C4-2B (cell line): ENCODE data around the gene PBX4.

Experiments
- CTCF ChIP-seq: fragments of 450-650 bp; conservative IDR thresholded peaks from 2 replicates; pipeline ENCODE4 v1.5.1; 2017; ENCODE audit warnings: mild to moderate bottlenecking
- ZFX ChIP-seq: fragments of 450-650 bp; IDR thresholded peaks from 2 replicates; pipeline ENCODE4 v1.6.1; 2017

- TF ChIP-seq CTCF (no peak), ZFX (no peak)
These were observed 90.5 kb downstream of the PBX4 start for GRCh38 chr19:19527674-19528625.
